Colonic mucosa (tissue), 4 donors: ENCODE data around the gene NCR3LG1. TPM values are rescaled to one million over a fixed set of nuclear protein-coding genes. Genes with fewer than 3 reads are reported as not detected.

Experiments
- DNase-seq: peaks from one replicate; pipeline ENCODE4 v3.0.0-alpha.2; 2020
- H3K27ac ChIP-seq: fragments of 200-600 bp; one replicate; pipeline ENCODE4 v1.8.0; 2021
- H3K27me3 ChIP-seq: fragments of 200-600 bp; one replicate; pipeline ENCODE4 v1.8.0; 2021
- H3K36me3 ChIP-seq: fragments of 200-600 bp; one replicate; pipeline ENCODE4 v1.8.0; 2021
- H3K4me1 ChIP-seq: fragments of 200-600 bp; one replicate; pipeline ENCODE4 v1.8.0; 2021; ENCODE audit warnings: mild to moderate bottlenecking
- H3K4me3 ChIP-seq: fragments of 200-600 bp; one replicate; pipeline ENCODE4 v1.8.0; 2021
- H3K9ac ChIP-seq, 2 donors: one replicate each; pipeline ENCODE4 v1.7.0; 2013; ENCODE audit warnings: control low read depth in 2 of 2, low read depth in 2 of 2, low read length in 2 of 2
- H3K9me3 ChIP-seq: fragments of 200-600 bp; one replicate; pipeline ENCODE4 v1.8.0; 2021
- intact Hi-C: fragments of 100-400 bp; cut with DNase I; formaldehyde crosslinking; loops from one replicate; pipeline ENCODE4 v1.14.1; 2022
- total RNA-seq, 2 donors: library from RNA; stranded (reverse); fragmentation: NEBNext Ultra II Directional in 1 of 2; extraction: Animal tissue kit (Norgen Biotek cat#: 25700) in 1 of 2; gene quantifications; one replicate each; pipeline ENCODE4 v1.2.1, GENCODE V29; 2021
- TF ChIP-seq, protein P1 (sequence below): fragments of 200-600 bp; IDR thresholded peaks from one replicate; pipeline ENCODE4 v1.8.0; 2022; ENCODE audit warnings: antibody characterized with exemption, mild to moderate bottlenecking
- donor health status: healthy.
- donor health status: DM: no; HTN: no; CAD: no.
- donor health status: DM: no; HTN: no; CAD: no.

The NCR3LG1 gene
- total RNA-seq, 2 donors from 2014 or later: 9.3 to 11.3 TPM

DNA sequence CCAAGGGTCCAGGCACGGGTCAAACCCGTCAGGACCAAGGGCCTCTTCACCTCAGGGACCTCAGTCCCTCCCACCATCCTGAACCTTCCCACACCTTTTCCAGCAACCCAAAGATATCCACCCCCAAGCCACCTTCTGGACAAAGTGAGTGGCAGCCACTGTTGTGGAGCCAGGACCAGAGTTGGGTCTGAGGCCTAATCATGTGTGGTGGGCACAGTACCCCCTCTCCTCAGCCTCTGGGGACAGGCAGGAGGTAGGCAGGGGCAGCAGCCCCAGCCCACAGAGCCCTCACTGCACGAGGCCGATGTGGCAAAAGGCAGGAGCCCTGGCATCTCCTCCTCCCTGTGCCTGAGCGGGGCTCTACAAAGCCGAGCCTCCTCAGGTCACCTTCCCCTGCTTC is 34.3 kb downstream of the NCR3LG1 start:
- Histone ChIP-seq H3K9me3 (no peaks in the 10 kb centered on the region), H3K27me3 (no peaks in the 10 kb centered on the region), H3K9ac (no peak overlapping the region), H3K4me3 (no peak overlapping the region), H3K36me3 (no peaks in the 10 kb centered on the region), H3K4me1 (peaks cover 4% of the 10 kb centered on the region), H3K27ac (no peak overlapping the region)
- intact Hi-C loops: loop anchor here (2.0 kb wide), 1 partner anchor 119 kb away; no protein-coding TSS in a partner anchor
- TF ChIP-seq, protein P1, sequence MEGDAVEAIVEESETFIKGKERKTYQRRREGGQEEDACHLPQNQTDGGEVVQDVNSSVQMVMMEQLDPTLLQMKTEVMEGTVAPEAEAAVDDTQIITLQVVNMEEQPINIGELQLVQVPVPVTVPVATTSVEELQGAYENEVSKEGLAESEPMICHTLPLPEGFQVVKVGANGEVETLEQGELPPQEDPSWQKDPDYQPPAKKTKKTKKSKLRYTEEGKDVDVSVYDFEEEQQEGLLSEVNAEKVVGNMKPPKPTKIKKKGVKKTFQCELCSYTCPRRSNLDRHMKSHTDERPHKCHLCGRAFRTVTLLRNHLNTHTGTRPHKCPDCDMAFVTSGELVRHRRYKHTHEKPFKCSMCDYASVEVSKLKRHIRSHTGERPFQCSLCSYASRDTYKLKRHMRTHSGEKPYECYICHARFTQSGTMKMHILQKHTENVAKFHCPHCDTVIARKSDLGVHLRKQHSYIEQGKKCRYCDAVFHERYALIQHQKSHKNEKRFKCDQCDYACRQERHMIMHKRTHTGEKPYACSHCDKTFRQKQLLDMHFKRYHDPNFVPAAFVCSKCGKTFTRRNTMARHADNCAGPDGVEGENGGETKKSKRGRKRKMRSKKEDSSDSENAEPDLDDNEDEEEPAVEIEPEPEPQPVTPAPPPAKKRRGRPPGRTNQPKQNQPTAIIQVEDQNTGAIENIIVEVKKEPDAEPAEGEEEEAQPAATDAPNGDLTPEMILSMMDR: no peak
- no peak for DNase-seq

DNA sequence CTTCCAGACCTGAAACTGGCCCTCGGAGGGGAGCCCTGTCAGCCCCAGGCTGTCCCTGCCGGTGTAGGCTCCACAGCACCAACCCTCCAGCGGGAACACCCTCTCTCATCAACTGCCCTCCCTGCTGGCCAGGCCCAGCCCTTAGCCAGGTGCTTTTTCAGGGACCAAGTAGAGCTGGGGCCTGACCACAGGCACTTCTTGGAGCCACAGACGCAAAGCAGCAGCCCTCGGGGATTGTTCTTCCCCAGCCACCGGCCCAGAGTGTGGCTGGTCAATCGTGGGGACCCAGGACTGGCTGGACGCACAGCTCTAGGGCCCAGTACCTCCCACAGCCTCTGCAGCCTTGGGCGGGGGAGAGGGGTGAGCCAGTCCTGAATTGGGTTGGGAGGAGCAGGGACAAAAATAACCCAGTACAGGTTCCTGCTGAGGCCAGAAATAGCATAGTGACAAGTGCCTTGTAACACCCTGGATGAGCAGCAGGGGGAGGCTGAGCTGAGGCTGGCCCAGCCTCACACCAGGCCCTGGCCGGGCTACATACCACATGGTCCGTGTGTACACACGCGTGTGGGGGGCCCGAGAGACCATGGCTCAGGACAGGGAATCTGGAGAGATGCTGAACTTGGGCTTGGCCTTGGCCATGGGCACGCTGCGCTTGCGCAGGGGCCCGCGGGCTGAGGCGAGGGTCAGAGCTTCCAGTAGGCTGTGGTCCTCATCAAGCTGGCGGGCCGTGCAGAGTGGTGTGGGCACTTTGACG is 34.9 kb downstream of the NCR3LG1 start:
- Histone ChIP-seq H3K27ac (no peak overlapping the region), H3K9me3 (no peaks in the 10 kb centered on the region), H3K27me3 (no peaks in the 10 kb centered on the region), H3K9ac (no peak overlapping the region), H3K4me3 (no peak overlapping the region), H3K4me1 (peaks cover 4% of the 10 kb centered on the region), H3K36me3 (no peaks in the 10 kb centered on the region)
- TF ChIP-seq, protein P1: peak; percentile 48
- DNase-seq: peak; percentile 58
- intact Hi-C loops: no loop called here

DNA sequence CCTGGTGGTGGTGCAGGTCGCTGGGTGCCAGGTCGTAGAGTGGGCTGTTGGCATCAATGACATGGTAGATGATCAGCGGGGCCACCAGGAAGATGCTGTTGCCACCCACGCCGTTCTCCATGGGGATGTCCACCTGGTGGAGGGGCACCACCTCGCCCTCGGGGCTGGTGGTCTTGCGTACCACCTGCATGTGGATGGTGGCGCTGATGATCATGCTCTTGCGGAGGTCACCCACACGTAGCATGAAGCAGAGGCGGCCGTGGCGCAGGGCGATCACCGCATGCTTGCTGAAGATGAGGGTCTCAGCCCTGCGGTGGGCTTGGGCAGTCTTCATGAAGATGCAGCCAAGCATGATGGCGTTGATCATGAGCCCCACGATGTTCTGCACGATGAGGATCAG is 35.7 kb downstream of the NCR3LG1 start:
- Histone ChIP-seq H3K36me3 (no peaks in the 10 kb centered on the region), H3K27me3 (no peaks in the 10 kb centered on the region), H3K4me1 (peaks cover 4% of the 10 kb centered on the region), H3K9me3 (no peaks in the 10 kb centered on the region), H3K27ac (no peak overlapping the region), H3K9ac (no peak overlapping the region), H3K4me3 (no peak overlapping the region)
- DNase-seq: no peak
- TF ChIP-seq, protein P1: no peak
- intact Hi-C loops: no loop called here

DNA sequence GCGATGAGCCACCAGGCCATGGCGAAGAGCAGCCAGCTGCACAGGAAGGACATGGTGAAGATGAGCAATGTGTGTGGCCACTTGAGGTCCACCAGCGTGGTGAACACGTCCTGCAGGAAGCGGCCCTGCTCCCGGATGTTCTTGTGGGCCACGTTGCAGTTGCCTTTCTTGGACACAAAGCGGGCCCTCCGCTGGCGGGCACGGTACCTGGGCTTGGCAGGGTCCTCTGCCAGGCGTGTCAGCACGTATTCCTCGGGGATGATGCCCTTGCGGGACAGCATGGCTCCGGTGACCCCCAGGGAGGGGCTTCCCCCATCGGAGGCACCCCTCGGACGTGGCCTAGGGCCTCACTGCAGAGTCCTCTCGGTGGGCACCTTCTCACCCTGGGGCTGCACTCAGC is 36.2 kb downstream of the NCR3LG1 start:
- Histone ChIP-seq H3K27me3 (no peaks in the 10 kb centered on the region), H3K27ac (no peak overlapping the region), H3K4me1 (peaks cover 4% of the 10 kb centered on the region), H3K4me3 (no peak overlapping the region), H3K36me3 (no peaks in the 10 kb centered on the region), H3K9me3 (no peaks in the 10 kb centered on the region), H3K9ac (no peak overlapping the region)
- no peak for DNase-seq
- TF ChIP-seq, protein P1: no peak
- intact Hi-C loops: no loop called here

DNA sequence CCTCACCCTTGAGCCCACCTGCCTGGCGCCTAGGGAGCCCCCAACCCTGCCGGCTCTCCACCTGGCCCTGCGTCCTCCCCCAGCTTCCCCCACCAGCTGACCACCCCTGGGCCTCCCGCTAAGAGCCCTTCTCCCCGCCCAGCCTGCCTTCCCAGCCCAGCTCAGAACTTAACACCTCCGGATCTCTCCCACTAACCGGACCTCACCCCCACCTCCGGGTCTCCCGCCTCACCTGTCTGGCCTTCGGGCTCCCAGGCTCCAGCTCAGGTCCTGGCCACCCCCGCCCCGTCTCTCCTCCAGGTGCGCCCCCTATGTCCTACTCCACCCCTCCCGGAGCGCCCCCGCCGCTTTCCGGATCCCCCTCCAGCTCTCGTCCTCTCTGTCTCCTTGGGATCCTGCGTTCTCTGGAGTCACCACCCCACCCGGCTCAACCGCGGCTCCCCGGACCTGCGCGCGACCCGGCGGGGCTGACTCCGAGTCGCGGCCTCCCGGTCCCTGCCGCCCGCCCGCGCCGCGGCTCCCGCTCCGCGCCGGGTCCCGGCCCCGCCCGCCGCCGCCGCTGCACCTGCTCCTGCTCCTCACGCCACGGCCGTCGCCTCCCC is 37.1 kb downstream of the NCR3LG1 start, which contains the start of gene KCNJ11:
Gene KCNJ11, minus strand, starts transcription at position 51 of the 602 bp plus-strand sequence. CDS start 568 bp downstream, outside the sequence.
- Histone ChIP-seq H3K36me3 (no peaks in the 10 kb centered on the region), H3K27me3 (no peaks in the 10 kb centered on the region), H3K9me3 (no peaks in the 10 kb centered on the region), H3K4me1 (peaks cover 4% of the 10 kb centered on the region), H3K4me3 (peak within 1 kb of the TSS; percentile 44), H3K27ac (no peak within 1 kb of the TSS), H3K9ac (peak within 1 kb of the TSS; percentile 16 to 52)
- intact Hi-C loops: no loop called here
- TF ChIP-seq, protein P1: no peak
- DNase-seq: peak; percentile 35
